Upper lobe of left lung (tissue), 6 donors: ENCODE measurements around the gene NKG7. TPM values are rescaled to one million over a fixed set of nuclear protein-coding genes. Genes with fewer than 3 reads are reported as not detected.

Source experiments
- ATAC-seq, 2 donors: fragments of 200-7000 bp; cut with Tn5 transposase; one replicate each; pipeline ENCODE4 v1.9.1; 2022; ENCODE audit warnings: mild to moderate bottlenecking in 2 of 2, moderate library complexity in 2 of 2; ENCODE audit not compliant: low FRiP score in 2 of 2
- DNase-seq, 2 donors: peaks; one replicate each; pipeline ENCODE4 v3.0.0-alpha.2; 2019 to 2020
- H3K27ac ChIP-seq, 4 donors: fragments of 200-600 bp; sonication (generic); one replicate each; pipeline ENCODE4 v1.5.1; 2016 to 2019
- H3K27me3 ChIP-seq, 4 donors: fragments of 200-600 bp; sonication (generic); one replicate each; pipeline ENCODE4 v1.5.1; 2017 to 2019
- H3K36me3 ChIP-seq, 4 donors: fragments of 200-600 bp; sonication (generic); one replicate each; pipeline ENCODE4 v1.5.1; 2016 to 2019
- H3K4me1 ChIP-seq, 4 donors: fragments of 200-600 bp; sonication (generic); one replicate each; pipeline ENCODE4 v1.5.1; 2018 to 2019
- H3K4me3 ChIP-seq, 4 donors: fragments of 200-600 bp; sonication (generic); one replicate each; pipeline ENCODE4 v1.5.1; 2017 to 2019; ENCODE audit warnings: mild to moderate bottlenecking in 2 of 4, moderate library complexity in 1 of 4
- H3K9me3 ChIP-seq, 4 donors: fragments of 200-600 bp; sonication (generic); one replicate each; pipeline ENCODE4 v1.5.1; 2018 to 2019
- EP300 ChIP-seq, 4 donors: sonication (generic); formaldehyde crosslinking; IDR thresholded peaks; one replicate each; pipeline ENCODE4 v1.5.1; 2017; ENCODE audit warnings: antibody characterized with exemption in 4 of 4, control low read depth in 2 of 4
- POLR2A ChIP-seq, 4 donors: fragments of 450-650 bp; IDR thresholded peaks; one replicate each; pipeline ENCODE4 v1.5.1; 2016 to 2017; ENCODE audit warnings: antibody characterized with exemption in 4 of 4, mild to moderate bottlenecking in 2 of 4
- POLR2AphosphoS5 ChIP-seq, 2 donors: sonication (generic); formaldehyde crosslinking; IDR thresholded peaks; one replicate each; pipeline ENCODE4 v1.5.1; 2017; ENCODE audit warnings: antibody characterized with exemption in 2 of 2
- WGBS, 2 donors: methylation state at CpG; one replicate each; pipeline ENCODE4 v1.1.5; 2017 to 2018; 5-methylcytosine and 5-hydroxymethylcytosine counted together
- total RNA-seq, 6 donors: library from RNA; depleted of rRNA in 4 of 6; stranded (reverse); fragments of >200 nt in 4 of 6; gene quantifications; one replicate each; pipeline versions ENCODE4 v1.1.0 to v1.2.1, GENCODE V29; 2016 to 2021
- TF ChIP-seq, protein P1 (sequence below), 6 experiments: fragments of 450-650 bp in 4 of 6; fragments of 200-600 bp in 2 of 6; sonication (generic) in 2 of 6; IDR thresholded peaks; one replicate each; pipeline ENCODE4 v1.5.1; 2016 to 2019; ENCODE audit warnings: antibody characterized with exemption in 6 of 6
- donor health status: DM: no; HTN: no; CAD: no; lungs with moderate emphysema.
- donor health status: DM: no; HTN: yes; CAD: no; lungs with severe emphysema.

Gene NKG7
- total RNA-seq, 6 donors from 2014 or later = 3.4 to 25.8 (median 9.7) TPM

- 97 to 100% methylated on average over 2 of the region's 2 CpGs for WGBS, 2 donors
- no peak for DNase-seq
- no peaks in the 10 kb centered on the region for H3K9me3 ChIP-seq
- TF ChIP-seq EP300 (IDR thresholded peaks at IDR 0.05) (no peak), POLR2A (IDR thresholded peaks at IDR 0.05) (no peak), POLR2AphosphoS5 (IDR thresholded peaks at IDR 0.05) (no peak)
- TF ChIP-seq, protein P1, sequence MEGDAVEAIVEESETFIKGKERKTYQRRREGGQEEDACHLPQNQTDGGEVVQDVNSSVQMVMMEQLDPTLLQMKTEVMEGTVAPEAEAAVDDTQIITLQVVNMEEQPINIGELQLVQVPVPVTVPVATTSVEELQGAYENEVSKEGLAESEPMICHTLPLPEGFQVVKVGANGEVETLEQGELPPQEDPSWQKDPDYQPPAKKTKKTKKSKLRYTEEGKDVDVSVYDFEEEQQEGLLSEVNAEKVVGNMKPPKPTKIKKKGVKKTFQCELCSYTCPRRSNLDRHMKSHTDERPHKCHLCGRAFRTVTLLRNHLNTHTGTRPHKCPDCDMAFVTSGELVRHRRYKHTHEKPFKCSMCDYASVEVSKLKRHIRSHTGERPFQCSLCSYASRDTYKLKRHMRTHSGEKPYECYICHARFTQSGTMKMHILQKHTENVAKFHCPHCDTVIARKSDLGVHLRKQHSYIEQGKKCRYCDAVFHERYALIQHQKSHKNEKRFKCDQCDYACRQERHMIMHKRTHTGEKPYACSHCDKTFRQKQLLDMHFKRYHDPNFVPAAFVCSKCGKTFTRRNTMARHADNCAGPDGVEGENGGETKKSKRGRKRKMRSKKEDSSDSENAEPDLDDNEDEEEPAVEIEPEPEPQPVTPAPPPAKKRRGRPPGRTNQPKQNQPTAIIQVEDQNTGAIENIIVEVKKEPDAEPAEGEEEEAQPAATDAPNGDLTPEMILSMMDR (IDR thresholded peaks at IDR 0.05) = no peak
- H3K36me3 ChIP-seq = no peaks in the 10 kb centered on the region
- H3K4me1 ChIP-seq = peaks cover 6 to 17% (median 10%) of the 10 kb centered on the region in 4 donors
- no peaks in the 10 kb centered on the region for H3K27me3 ChIP-seq
- no peak overlapping the region for H3K4me3 ChIP-seq
- H3K27ac ChIP-seq = no peak overlapping the region
- ATAC-seq = no peak
Measured at GRCh38 chr19:51396175-51396574, 23.7 kb upstream of the NKG7 start.

DNA sequence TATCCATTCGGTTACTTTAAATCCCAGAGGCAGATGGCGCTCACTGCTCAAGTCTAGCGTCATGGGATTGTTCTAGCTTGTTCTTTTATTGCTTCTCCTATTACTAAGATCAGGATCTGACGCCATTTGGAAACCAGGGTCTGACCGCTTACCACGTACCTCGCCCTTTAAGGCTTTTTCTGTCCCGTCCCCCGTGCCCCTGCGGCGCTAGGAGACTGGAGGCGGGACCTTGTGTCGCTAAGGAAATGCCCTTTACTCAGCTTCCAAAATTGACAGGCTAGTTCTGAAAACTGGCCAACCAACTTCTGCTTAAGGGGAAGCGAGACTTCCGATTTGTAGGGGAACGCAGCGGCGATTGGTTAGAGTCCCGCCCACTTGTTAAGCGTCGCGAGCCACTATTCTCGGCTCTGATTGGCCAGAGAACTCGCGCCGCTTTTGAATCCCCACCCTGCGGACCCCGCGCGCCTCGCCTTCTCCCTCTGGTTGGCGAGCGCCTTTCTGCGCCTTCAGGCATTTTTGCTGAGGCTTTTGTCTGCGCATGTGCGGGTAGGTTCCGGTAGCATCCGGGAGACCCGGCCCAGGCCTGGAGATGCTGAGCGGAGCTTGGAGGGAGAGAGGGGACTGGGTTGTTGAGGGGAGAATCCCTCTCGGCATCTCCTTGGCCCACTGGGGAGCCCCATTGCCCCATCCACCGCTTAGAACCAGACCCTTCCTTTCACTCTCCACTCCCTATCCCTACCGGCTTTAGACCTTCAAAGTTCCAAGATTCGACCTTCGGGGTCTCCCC, 21.8 kb upstream of the NKG7 start:
- ATAC-seq (peak; percentile 95 to 97), DNase-seq (peak; percentile 90 to 96)
- WGBS, 2 donors = 3% methylated on average over 24 to 40 of the region's 45 CpGs
- Histone ChIP-seq H3K4me3 (peak overlapping the region in 3 of 4 donors; percentile 36 to 52 (median 40)), H3K27me3 (no peaks in the 10 kb centered on the region), H3K27ac (peak overlapping the region; percentile 60 to 73 (median 69)), H3K4me1 (peaks cover 6 to 17% (median 10%) of the 10 kb centered on the region in 4 donors), H3K36me3 (no peaks in the 10 kb centered on the region), H3K9me3 (no peaks in the 10 kb centered on the region)
- TF ChIP-seq EP300 (IDR thresholded peaks at IDR 0.05) (no peak), POLR2A (IDR thresholded peaks at IDR 0.05) (peak in 1 of 4 donors; percentile 43), POLR2AphosphoS5 (IDR thresholded peaks at IDR 0.05) (peak in 1 of 2 donors; percentile 43)
- TF ChIP-seq, protein P1 (IDR thresholded peaks at IDR 0.05) = peak in 1 of 6 experiments; percentile 22

- 85 to 93% methylated on average over 1 of the region's 1 CpG for WGBS, 2 donors
Measured at GRCh38 chr19:51392701-51393100, 20.2 kb upstream of the NKG7 start.

DNA sequence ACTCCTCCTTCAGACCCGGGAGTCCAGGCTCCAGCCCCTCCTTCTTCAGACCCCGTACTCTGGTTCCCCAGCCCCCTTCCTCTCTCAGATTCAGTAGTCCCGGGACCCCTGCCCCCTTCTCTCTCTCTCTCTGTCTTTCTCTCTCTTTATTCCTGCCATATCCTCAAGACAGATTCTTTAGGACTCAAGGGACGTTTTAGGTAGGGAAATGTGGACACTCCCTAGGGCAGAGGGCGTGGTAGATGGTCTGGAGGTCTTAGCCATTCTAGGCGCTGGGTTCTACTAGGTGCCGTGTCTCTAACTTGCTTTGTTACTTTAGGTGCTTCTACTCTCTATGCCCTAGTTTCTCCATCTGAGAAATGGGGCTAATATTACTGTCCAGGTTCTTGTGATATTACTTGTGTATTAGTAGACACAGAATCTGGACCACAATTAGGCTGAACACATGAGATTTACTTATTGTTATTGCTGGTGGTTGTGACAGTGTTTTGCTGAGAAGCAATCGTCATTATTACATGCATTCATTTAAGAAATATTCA, 18.7 kb upstream of the NKG7 start:
- no peak for DNase-seq
- WGBS, 2 donors = 59 to 62% methylated on average over 8 of the region's 8 CpGs
- Histone ChIP-seq H3K9me3 (no peaks in the 10 kb centered on the region), H3K4me3 (no peak overlapping the region), H3K27ac (peak overlapping the region in 2 of 4 donors; percentile 36 to 47), H3K4me1 (peaks cover 6 to 17% (median 10%) of the 10 kb centered on the region in 4 donors), H3K36me3 (no peaks in the 10 kb centered on the region), H3K27me3 (no peaks in the 10 kb centered on the region)
- no peak for ATAC-seq
- no peak for TF ChIP-seq POLR2A (IDR thresholded peaks at IDR 0.05)
- TF ChIP-seq, protein P1 (IDR thresholded peaks at IDR 0.05) = no peak
- TF ChIP-seq EP300 (IDR thresholded peaks at IDR 0.05) = no peak
- no peak for TF ChIP-seq POLR2AphosphoS5 (IDR thresholded peaks at IDR 0.05)

More at GRCh38 chr19:51392701-51393100, 20.2 kb upstream of the NKG7 start:
- DNase-seq (no peak), ATAC-seq (no peak)
- TF ChIP-seq, protein P1 (IDR thresholded peaks at IDR 0.05) = no peak
- TF ChIP-seq EP300 (IDR thresholded peaks at IDR 0.05) (no peak), POLR2AphosphoS5 (IDR thresholded peaks at IDR 0.05) (no peak), POLR2A (IDR thresholded peaks at IDR 0.05) (no peak)
- H3K27ac ChIP-seq = no peak overlapping the region
- no peaks in the 10 kb centered on the region for H3K27me3 ChIP-seq
- H3K36me3 ChIP-seq = no peaks in the 10 kb centered on the region
- no peak overlapping the region for H3K4me3 ChIP-seq
- H3K4me1 ChIP-seq = peaks cover 6 to 17% (median 10%) of the 10 kb centered on the region in 4 donors
- H3K9me3 ChIP-seq = no peaks in the 10 kb centered on the region
